Measurements from ENCODE around the gene TLE3. TPM values are rescaled to one million over a fixed set of nuclear protein-coding genes. Genes with fewer than 3 reads are reported as not detected.

TLE3 gene
- polyA plus RNA-seq, 1 of the 3 experiments (the other 2 are of a cell fraction): 14.7 TPM

DNA sequence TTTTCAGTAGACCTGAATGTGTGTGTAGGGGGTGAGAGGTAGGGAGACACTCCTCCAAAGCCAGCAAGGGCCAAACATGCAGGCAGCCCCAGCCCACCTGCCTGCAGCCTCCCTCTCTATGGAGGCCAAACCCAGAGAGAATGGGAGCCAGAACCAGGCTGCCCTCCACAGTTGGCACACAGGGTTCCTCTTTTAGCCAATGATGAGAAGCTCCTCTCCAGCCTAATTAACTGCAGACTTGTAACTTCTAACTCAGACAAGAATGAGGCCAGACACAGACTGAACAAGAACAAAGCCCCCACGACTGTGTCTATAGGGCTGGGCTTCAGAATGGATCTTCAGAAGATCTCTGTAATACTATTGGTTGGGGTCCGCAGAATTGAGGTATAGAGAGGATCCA is 12.3 kb upstream of the TLE3 start:
- no peaks in the 10 kb centered on the region for H3F3A ChIP-seq (replicated peaks; ENCODE audit: insufficient read depth)
- TF ChIP-seq EP300 (IDR thresholded peaks at IDR 0.05; ENCODE audit: borderline replicate concordance in 1 of 2, low read depth in 1 of 2, low read length in 1 of 2) (no peak), RXRA (IDR thresholded peaks at IDR 0.05; ENCODE audit: borderline replicate concordance, low read depth) (no peak), TAF1 (IDR thresholded peaks at IDR 0.05; ENCODE audit: borderline replicate concordance, low read depth, low read length) (no peak), RCOR1 (IDR thresholded peaks at IDR 0.05; ENCODE audit: low read length) (no peak), JUND (IDR thresholded peaks at IDR 0.05) (no peak), TEAD4 (IDR thresholded peaks at IDR 0.05; ENCODE audit: borderline replicate concordance, insufficient read depth) (no peak), SMC3 (IDR thresholded peaks at IDR 0.05; ENCODE audit: low read depth, low read length) (no peak), FOXJ3 (CRISPR knock-in tag; IDR thresholded peaks at IDR 0.05) (no peak), MEF2A (IDR thresholded peaks at IDR 0.05; ENCODE audit: borderline replicate concordance, low read depth) (no peak), FOXM1 (IDR thresholded peaks at IDR 0.05; ENCODE audit: low read depth) (no peak), SIN3A (IDR thresholded peaks at IDR 0.05; ENCODE audit: borderline replicate concordance, low read depth, low read length) (no peak), ELF1 (IDR thresholded peaks at IDR 0.05) (no peak), RFX5 (IDR thresholded peaks at IDR 0.05; ENCODE audit: low read length) (no peak), RAD21 (IDR thresholded peaks at IDR 0.05; ENCODE audit: low read length) (no peak), GABPA (IDR thresholded peaks at IDR 0.05; ENCODE audit: low read depth) (no peak)
- TF ChIP-seq, protein P1, sequence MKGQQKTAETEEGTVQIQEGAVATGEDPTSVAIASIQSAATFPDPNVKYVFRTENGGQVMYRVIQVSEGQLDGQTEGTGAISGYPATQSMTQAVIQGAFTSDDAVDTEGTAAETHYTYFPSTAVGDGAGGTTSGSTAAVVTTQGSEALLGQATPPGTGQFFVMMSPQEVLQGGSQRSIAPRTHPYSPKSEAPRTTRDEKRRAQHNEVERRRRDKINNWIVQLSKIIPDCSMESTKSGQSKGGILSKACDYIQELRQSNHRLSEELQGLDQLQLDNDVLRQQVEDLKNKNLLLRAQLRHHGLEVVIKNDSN (IDR thresholded peaks at IDR 0.05; ENCODE audit: borderline replicate concordance, low read depth): no peak
- TF ChIP-seq, protein P2, sequence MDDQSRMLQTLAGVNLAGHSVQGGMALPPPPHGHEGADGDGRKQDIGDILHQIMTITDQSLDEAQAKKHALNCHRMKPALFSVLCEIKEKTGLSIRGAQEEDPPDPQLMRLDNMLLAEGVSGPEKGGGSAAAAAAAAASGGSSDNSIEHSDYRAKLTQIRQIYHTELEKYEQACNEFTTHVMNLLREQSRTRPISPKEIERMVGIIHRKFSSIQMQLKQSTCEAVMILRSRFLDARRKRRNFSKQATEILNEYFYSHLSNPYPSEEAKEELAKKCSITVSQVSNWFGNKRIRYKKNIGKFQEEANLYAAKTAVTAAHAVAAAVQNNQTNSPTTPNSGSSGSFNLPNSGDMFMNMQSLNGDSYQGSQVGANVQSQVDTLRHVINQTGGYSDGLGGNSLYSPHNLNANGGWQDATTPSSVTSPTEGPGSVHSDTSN (IDR thresholded peaks at IDR 0.05): no peak
- TF ChIP-seq, protein P3, sequence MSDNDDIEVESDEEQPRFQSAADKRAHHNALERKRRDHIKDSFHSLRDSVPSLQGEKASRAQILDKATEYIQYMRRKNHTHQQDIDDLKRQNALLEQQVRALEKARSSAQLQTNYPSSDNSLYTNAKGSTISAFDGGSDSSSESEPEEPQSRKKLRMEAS (IDR thresholded peaks at IDR 0.05; ENCODE audit: low read depth): no peak
- TF ChIP-seq, protein P4, sequence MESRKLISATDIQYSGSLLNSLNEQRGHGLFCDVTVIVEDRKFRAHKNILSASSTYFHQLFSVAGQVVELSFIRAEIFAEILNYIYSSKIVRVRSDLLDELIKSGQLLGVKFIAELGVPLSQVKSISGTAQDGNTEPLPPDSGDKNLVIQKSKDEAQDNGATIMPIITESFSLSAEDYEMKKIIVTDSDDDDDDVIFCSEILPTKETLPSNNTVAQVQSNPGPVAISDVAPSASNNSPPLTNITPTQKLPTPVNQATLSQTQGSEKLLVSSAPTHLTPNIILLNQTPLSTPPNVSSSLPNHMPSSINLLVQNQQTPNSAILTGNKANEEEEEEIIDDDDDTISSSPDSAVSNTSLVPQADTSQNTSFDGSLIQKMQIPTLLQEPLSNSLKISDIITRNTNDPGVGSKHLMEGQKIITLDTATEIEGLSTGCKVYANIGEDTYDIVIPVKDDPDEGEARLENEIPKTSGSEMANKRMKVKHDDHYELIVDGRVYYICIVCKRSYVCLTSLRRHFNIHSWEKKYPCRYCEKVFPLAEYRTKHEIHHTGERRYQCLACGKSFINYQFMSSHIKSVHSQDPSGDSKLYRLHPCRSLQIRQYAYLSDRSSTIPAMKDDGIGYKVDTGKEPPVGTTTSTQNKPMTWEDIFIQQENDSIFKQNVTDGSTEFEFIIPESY (IDR thresholded peaks at IDR 0.05; ENCODE audit: borderline replicate concordance, low read depth): no peak
- CTCF ChIA-PET: interaction anchor here (1.2 to 4.3 kb wide), 3 partner anchors 9 to 357 kb away, joined by 3 to 28 read pairs (median 4); no protein-coding TSS in a partner anchor
- H3K36me3 ChIP-seq (replicated peaks in 1 of 2; ENCODE audit: control insufficient read depth in 1 of 2, insufficient read depth in 2 of 2, low read length in 1 of 2): no peaks in the 10 kb centered on the region
- no peak overlapping the region for H3K4me2 ChIP-seq
- no peaks in the 10 kb centered on the region for H3K9me3 ChIP-seq
- H3K27ac ChIP-seq (ENCODE audit: low read depth in 2 of 2, low read length in 1 of 2): no peak overlapping the region
- no peak overlapping the region for H3K4me3 ChIP-seq (ENCODE audit: low read depth in 2 of 2, low read length in 1 of 2)
- DNase-seq: no peak
- no peaks in the 10 kb centered on the region; the same call in none of the 2 replicates for H3K27me3 ChIP-seq (ENCODE audit: insufficient read depth)
- no peaks in the 10 kb centered on the region for H3K79me2 ChIP-seq (ENCODE audit: insufficient read depth)
- H2AFZ ChIP-seq (ENCODE audit: low read depth): no peak overlapping the region
- WGBS (ENCODE audit: low lambda C conversion rate): 93% methylated on average over 2 of the region's 2 CpGs
- H3K9me2 ChIP-seq: no peaks in the 10 kb centered on the region
- H4K20me1 ChIP-seq (ENCODE audit: insufficient read depth): no peaks in the 10 kb centered on the region
- peaks cover 5 to 26% of the 10 kb centered on the region in 2 experiments; a peak in 3 of 4 replicates for H3K4me1 ChIP-seq (ENCODE audit: control insufficient read depth in 1 of 2, insufficient read depth in 2 of 2, low read depth in 1 of 2, low read length in 1 of 2)
- H3K9ac ChIP-seq: no peak overlapping the region
- POLR2A ChIA-PET: interaction anchor here (2.3 kb wide), 1 partner anchor 9 kb away, joined by 12 read pairs; no protein-coding TSS in a partner anchor
